IMR-90 (cell line): ENCODE results near the gene PLD1. TPM values are rescaled to one million over a fixed set of nuclear protein-coding genes. Genes with fewer than 3 reads are reported as not detected.

ENCODE experiments used
- ATAC-seq: fragments of 200-7000 bp; cut with Tn5 transposase; 2 replicates; pipeline ENCODE4 v1.9.1; 2020; ENCODE audit warnings: low read depth, mild to moderate bottlenecking, moderate library complexity
- BruUV-seq: library from RNA; stranded (reverse); fragments of 400-500 nt; replicated peaks from 2 replicates; lab custom pipeline; 2021; lab: Mats Ljungman, UMichigan
- CTCF ChIA-PET: fragments of 300-600 bp; formaldehyde crosslinking; extraction: SDS; loops from one replicate; lab custom pipeline; 2021; ENCODE audit warnings: antibody characterized with exemption; lab: Yijun Ruan, JAX
- POLR2A ChIA-PET: fragments of 300-600 bp; sonication (Branson Sonifier 250); formaldehyde crosslinking; loops from one replicate; lab custom pipeline; 2022; ENCODE audit warnings: antibody characterized with exemption; ENCODE audit not compliant: unreplicated experiment; lab: Charles Lee
- DNase-seq: peaks from one replicate; pipeline ENCODE4 v3.0.0; 2013
- H2AFZ ChIP-seq: replicated peaks from 2 replicates; pipeline ENCODE3; 2013; ENCODE audit warnings: low read length, mild to moderate bottlenecking; ENCODE audit not compliant: poor library complexity
- H2AK5ac ChIP-seq: 2 replicates; pipeline ENCODE4 v1.6.1; 2013; ENCODE audit warnings: low read depth, low read length, inconsistent platforms
- H2AK9ac ChIP-seq: replicated peaks from 2 replicates; pipeline ENCODE3; 2013; ENCODE audit warnings: mild to moderate bottlenecking, low read depth, low read length, moderate library complexity; ENCODE audit not compliant: poor library complexity
- H2BK120ac ChIP-seq: 2 replicates; pipeline ENCODE4 v1.6.1; 2013; ENCODE audit warnings: low read depth, low read length, inconsistent platforms
- H2BK15ac ChIP-seq: 3 replicates; pipeline ENCODE4 v1.6.1; 2013; ENCODE audit warnings: low read depth, low read length, inconsistent platforms
- H2BK20ac ChIP-seq: 2 replicates; pipeline ENCODE4 v1.6.1; 2013; ENCODE audit warnings: low read depth, mild to moderate bottlenecking, inconsistent platforms, low read length, moderate library complexity
- H2BK5ac ChIP-seq: 2 replicates; pipeline ENCODE4 v1.6.1; 2013; ENCODE audit warnings: mild to moderate bottlenecking, low read depth, low read length, inconsistent platforms; ENCODE audit not compliant: poor library complexity, severe bottlenecking
- H3K14ac ChIP-seq: replicated peaks from 2 replicates; pipeline ENCODE4 v1.6.1; 2013; ENCODE audit warnings: low read depth, low read length, inconsistent platforms
- H3K18ac ChIP-seq: 2 replicates; pipeline ENCODE4 v1.6.1; 2013; ENCODE audit warnings: low read depth, low read length, control low read depth
- H3K23ac ChIP-seq: 2 replicates; pipeline ENCODE4 v1.6.1; 2013; ENCODE audit warnings: low read depth, low read length, inconsistent platforms
- H3K27ac ChIP-seq: 2 replicates; pipeline ENCODE4 v1.5.1; 2013; ENCODE audit warnings: mild to moderate bottlenecking, control low read depth, low read length; ENCODE audit not compliant: insufficient read depth
- H3K27me3 ChIP-seq: 2 replicates; pipeline ENCODE4 v1.6.1; 2013; ENCODE audit warnings: low read length; ENCODE audit not compliant: control insufficient read depth, insufficient read depth
- H3K36me3 ChIP-seq: 2 replicates; pipeline ENCODE4 v1.6.1; 2013; ENCODE audit warnings: low read length, mixed read lengths; ENCODE audit not compliant: control insufficient read depth, insufficient read depth
- H3K4ac ChIP-seq: 2 replicates; pipeline ENCODE4 v1.6.1; 2013; ENCODE audit warnings: low read depth, low read length, inconsistent platforms
- H3K4me1 ChIP-seq: 2 replicates; pipeline ENCODE4 v1.6.1; 2013; ENCODE audit warnings: low read length, mixed read lengths; ENCODE audit not compliant: control insufficient read depth, insufficient read depth
- H3K4me2 ChIP-seq: 2 replicates; pipeline ENCODE4 v1.6.1; 2013; ENCODE audit warnings: low read depth, mild to moderate bottlenecking, control low read depth, low read length, moderate library complexity
- H3K4me3 ChIP-seq: 2 replicates; pipeline ENCODE4 v1.5.1; 2013; ENCODE audit warnings: low read depth, mild to moderate bottlenecking, control low read depth, low read length, moderate library complexity; ENCODE audit not compliant: insufficient read depth
- H3K56ac ChIP-seq: 2 replicates; pipeline ENCODE4 v1.6.1; 2013; ENCODE audit warnings: low read length, inconsistent platforms; ENCODE audit not compliant: insufficient read depth; ENCODE audit errors: extremely low read depth
- H3K79me1 ChIP-seq, 2 experiments: 2 replicates each; pipeline ENCODE4 v1.6.1; 2013; ENCODE audit warnings: low read length in 2 of 2, inconsistent platforms in 1 of 2, low read depth in 1 of 2
- H3K9ac ChIP-seq: 2 replicates; pipeline ENCODE4 v1.6.1; 2013; ENCODE audit warnings: low read depth, low read length, control low read depth
- H3K9me1 ChIP-seq: 2 replicates; pipeline ENCODE4 v1.6.1; 2013; ENCODE audit warnings: low read length, inconsistent platforms; ENCODE audit not compliant: insufficient read depth
- H3K9me3 ChIP-seq: 2 replicates; pipeline ENCODE4 v1.6.1; 2013; ENCODE audit warnings: low read length; ENCODE audit not compliant: control insufficient read depth, insufficient read depth
- H4K20me1 ChIP-seq: 2 replicates; pipeline ENCODE4 v1.6.1; 2013; ENCODE audit warnings: low read length, inconsistent platforms; ENCODE audit not compliant: insufficient read depth
- H4K5ac ChIP-seq: 2 replicates; pipeline ENCODE4 v1.6.1; 2013; ENCODE audit warnings: mild to moderate bottlenecking, low read depth, low read length, control low read depth
- H4K8ac ChIP-seq, 2 experiments: 2 replicates each; pipeline ENCODE4 v1.6.1; 2013; ENCODE audit warnings: low read depth in 2 of 2, low read length in 2 of 2, control low read depth in 1 of 2, inconsistent platforms in 1 of 2
- H4K91ac ChIP-seq: 2 replicates; pipeline ENCODE4 v1.6.1; 2013; ENCODE audit warnings: low read depth, low read length, inconsistent platforms; ENCODE audit not compliant: insufficient read depth
- CEBPB ChIP-seq: IDR thresholded peaks from 2 replicates; pipeline ENCODE4 v1.6.1; 2012; ENCODE audit warnings: low read depth, low read length, improper control_type of control experiment
- CTCF ChIP-seq: conservative IDR thresholded peaks from 2 replicates; pipeline ENCODE4 v1.5.1; 2012; ENCODE audit warnings: mild to moderate bottlenecking, low read depth, low read length, improper control_type of control experiment
- ELK1 ChIP-seq: fragments of 150-350 bp; IDR thresholded peaks from 2 replicates; pipeline ENCODE4 v1.6.1; 2016; ENCODE audit warnings: low read depth, mild to moderate bottlenecking, low read length, moderate library complexity, borderline replicate concordance
- FOS ChIP-seq: fragments of 150-350 bp; IDR thresholded peaks from 2 replicates; pipeline ENCODE4 v1.6.1; 2016; ENCODE audit warnings: low read depth, low read length
- MAFK ChIP-seq: IDR thresholded peaks from 2 replicates; pipeline ENCODE4 v1.6.1; 2012; ENCODE audit warnings: low read depth, low read length, improper control_type of control experiment
- MAZ ChIP-seq: IDR thresholded peaks from 2 replicates; pipeline ENCODE4 v1.6.1; 2012; ENCODE audit warnings: low read depth, mild to moderate bottlenecking, low read length, improper control_type of control experiment, moderate library complexity, borderline replicate concordance
- MXI1 ChIP-seq: IDR thresholded peaks from 2 replicates; pipeline ENCODE4 v1.6.1; 2012; ENCODE audit warnings: low read depth, mild to moderate bottlenecking, low read length, moderate library complexity, borderline replicate concordance
- POLR2A ChIP-seq: IDR thresholded peaks from 2 replicates; pipeline ENCODE4 v1.6.1; 2012; ENCODE audit warnings: mild to moderate bottlenecking, low read depth, low read length
- RAD21 ChIP-seq: IDR thresholded peaks from 2 replicates; pipeline ENCODE4 v1.6.1; 2012; ENCODE audit warnings: low read length, improper control_type of control experiment
- RCOR1 ChIP-seq: IDR thresholded peaks from 2 replicates; pipeline ENCODE4 v1.6.1; 2012; ENCODE audit warnings: mild to moderate bottlenecking, low read length, improper control_type of control experiment; ENCODE audit not compliant: insufficient replicate concordance
- SMC3 ChIP-seq: fragments of 150-350 bp; IDR thresholded peaks from 2 replicates; pipeline ENCODE4 v1.6.1; 2016; ENCODE audit warnings: low read depth, mild to moderate bottlenecking, antibody characterized with exemption, low read length, moderate library complexity
- USF2 ChIP-seq: fragments of 150-350 bp; IDR thresholded peaks from 2 replicates; pipeline ENCODE4 v1.6.1; 2017; ENCODE audit warnings: mild to moderate bottlenecking, antibody characterized with exemption, low read length, low read depth
- dilution Hi-C: fragments of 300-500 bp; cut with HindIII; formaldehyde crosslinking; loops from one replicate; pipeline ENCODE4 v1.14.3; 2018; ENCODE audit warnings: low sequenced_read_pairs; ENCODE audit not compliant: unreplicated experiment
- in situ Hi-C: fragments of 300-500 bp; cut with MboI; formaldehyde crosslinking; loops from 3 replicates; pipeline ENCODE4 v1.14.3; 2019; ENCODE audit warnings: low sequenced_read_pairs, inconsistent platforms, mixed read lengths
- intact Hi-C: fragments of 100-400 bp; cut with micrococcal nuclease; formaldehyde crosslinking; loops from 2 replicates; pipeline ENCODE4 v1.10.0; 2022
- polyA plus RNA-seq, 3 experiments: library from polyadenylated mRNA; depleted of rRNA; stranded (reverse); fragments of >200 nt; gene quantifications; 2 replicates each; pipeline ENCODE4 v1.2.3, GENCODE V29; 2012; ENCODE audit warnings: low replicate concordance in 1 of 3
- total RNA-seq: library from RNA; depleted of rRNA; stranded (reverse); fragments of >200 nt; gene quantifications from 2 replicates; pipeline ENCODE4 v1.2.3, GENCODE V29; 2012

The PLD1 gene
- total and polyA plus RNA-seq, 2 of the 4 experiments (the other 2 are of a cell fraction) = 3.3 to 9.7 TPM

- no peaks in the 10 kb centered on the region for H3K27me3 ChIP-seq
- no peak overlapping the region for H3K14ac ChIP-seq
- H3K4me3 ChIP-seq = no peak overlapping the region
- no peak overlapping the region for H4K91ac ChIP-seq
- intact Hi-C loops = no loop called here
- ATAC-seq (no peak), DNase-seq (no peak)
- H3K56ac ChIP-seq = no peak overlapping the region
- H3K4me1 ChIP-seq = no peaks in the 10 kb centered on the region; the same call in 1 of the 2 replicates
- no peak for TF ChIP-seq ELK1
- TF ChIP-seq USF2 = no peak
- TF ChIP-seq RCOR1 = no peak
- no peak for TF ChIP-seq CEBPB
- no peak for TF ChIP-seq FOS
- TF ChIP-seq MXI1 = no peak
- no peak for TF ChIP-seq POLR2A
- TF ChIP-seq CTCF = no peak
- TF ChIP-seq MAZ = no peak
- no peak for TF ChIP-seq MAFK
- no peak for TF ChIP-seq RAD21
- TF ChIP-seq SMC3 = no peak
- in situ Hi-C loops = no loop called here
- BruUV-seq = no TSS peak
- H3K9me1 ChIP-seq = no peaks in the 10 kb centered on the region
- CTCF ChIA-PET = interaction anchor here (0.6 kb wide), 1 partner anchor 599 kb away, joined by 4 read pairs; no protein-coding TSS in a partner anchor
- no peak overlapping the region for H2BK15ac ChIP-seq
- no peak overlapping the region for H2AFZ ChIP-seq
- no peak overlapping the region for H3K23ac ChIP-seq
- H2AK5ac ChIP-seq = no peak overlapping the region
- dilution Hi-C loops = no loop called here
- no peak overlapping the region for H2AK9ac ChIP-seq
- no peak overlapping the region for H4K5ac ChIP-seq
- H4K20me1 ChIP-seq = no peaks in the 10 kb centered on the region
- no peak overlapping the region for H2BK5ac ChIP-seq
- H3K18ac ChIP-seq = no peak overlapping the region
- POLR2A ChIA-PET = no interaction called here
- no peaks in the 10 kb centered on the region for H3K79me1 ChIP-seq
- no peak overlapping the region for H2BK20ac ChIP-seq
- no peak overlapping the region for H3K9ac ChIP-seq
- no peak overlapping the region for H3K4me2 ChIP-seq
- H3K27ac ChIP-seq = no peak overlapping the region
- no peak overlapping the region for H4K8ac ChIP-seq
- peaks cover 7% of the 10 kb centered on the region; the same call in 1 of the 2 replicates for H3K36me3 ChIP-seq
- no peaks in the 10 kb centered on the region for H3K9me3 ChIP-seq
- no peak overlapping the region for H3K4ac ChIP-seq
- no peak overlapping the region for H2BK120ac ChIP-seq
Measured at GRCh38 chr3:171733561-171733960, 76.7 kb downstream of the PLD1 start.
